HepG2 (cell line): Measurements from ENCODE around the gene HAUS5. TPM values are rescaled to one million over a fixed set of nuclear protein-coding genes. Genes with fewer than 3 reads are reported as not detected.

ENCODE experiments used
- ARNT ChIP-seq: fragments of 450-650 bp; IDR thresholded peaks from 2 replicates; pipeline ENCODE4 v1.6.1; 2017
- ARNT2 ChIP-seq: sonication (generic); formaldehyde crosslinking; IDR thresholded peaks from 2 replicates; pipeline ENCODE4 v1.8.0; 2022; ENCODE audit warnings: mild to moderate bottlenecking, low read depth, missing genetic modification reagents, moderate library complexity
- ETV5 ChIP-seq: IDR thresholded peaks from 2 replicates; pipeline ENCODE4 v1.6.1; 2018; ENCODE audit warnings: missing biosample characterization, missing genetic modification reagents, inconsistent platforms, borderline replicate concordance
- GABPB1 ChIP-seq: IDR thresholded peaks from 2 replicates; pipeline ENCODE4 v1.6.1; 2016; ENCODE audit warnings: mild to moderate bottlenecking, missing genetic modification reagents, moderate library complexity, missing compliant biosample characterization
- HOXA7 ChIP-seq: sonication (generic); formaldehyde crosslinking; IDR thresholded peaks from 2 replicates; pipeline ENCODE4 v1.8.1; 2022; ENCODE audit warnings: mild to moderate bottlenecking, missing genetic modification reagents, moderate library complexity
- RXRB ChIP-seq: IDR thresholded peaks from 2 replicates; pipeline ENCODE4 v1.6.1; 2016; ENCODE audit warnings: borderline replicate concordance, missing genetic modification reagents, missing compliant biosample characterization
- SALL1 ChIP-seq: sonication (generic); formaldehyde crosslinking; IDR thresholded peaks from 2 replicates; pipeline ENCODE4 v1.8.0; 2022; ENCODE audit warnings: mild to moderate bottlenecking, missing genetic modification reagents
- SIN3A ChIP-seq: IDR thresholded peaks from 2 replicates; pipeline ENCODE4 v1.6.1; 2011; ENCODE audit warnings: low read depth, mild to moderate bottlenecking, control low read depth, low read length, borderline replicate concordance
- SPEN ChIP-seq: sonication (generic); formaldehyde crosslinking; IDR thresholded peaks from 2 replicates; pipeline ENCODE4 v1.5.1; 2020; ENCODE audit warnings: low read depth, mild to moderate bottlenecking, missing genetic modification reagents
- ZFP36 ChIP-seq: fragments of 150-350 bp; IDR thresholded peaks from 2 replicates; pipeline ENCODE4 v1.6.1; 2018; ENCODE audit warnings: borderline replicate concordance, low read length, low read depth; ENCODE audit not compliant: partially characterized antibody
- ZNF263 ChIP-seq: sonication (generic); formaldehyde crosslinking; IDR thresholded peaks from 2 replicates; pipeline ENCODE4 v1.4.0; 2020; ENCODE audit warnings: missing genetic modification reagents
- ZNF274 ChIP-seq: sonication (generic); formaldehyde crosslinking; IDR thresholded peaks from 2 replicates; pipeline ENCODE4 v1.5.1; 2020; ENCODE audit warnings: mild to moderate bottlenecking, missing genetic modification reagents
- ZNF460 ChIP-seq: sonication (generic); formaldehyde crosslinking; IDR thresholded peaks from 2 replicates; pipeline ENCODE4 v1.5.1; 2020; ENCODE audit warnings: missing genetic modification reagents, mild to moderate bottlenecking, borderline replicate concordance
- ZNF782 ChIP-seq: sonication (generic); formaldehyde crosslinking; IDR thresholded peaks from 2 replicates; pipeline ENCODE4 v1.4.0; 2020; ENCODE audit warnings: missing genetic modification reagents, mild to moderate bottlenecking, borderline replicate concordance
- ZNF790 ChIP-seq: sonication (generic); formaldehyde crosslinking; IDR thresholded peaks from 2 replicates; pipeline ENCODE4 v1.8.0; 2022; ENCODE audit warnings: missing genetic modification reagents, mild to moderate bottlenecking, borderline replicate concordance
- polyA plus RNA-seq, 8 experiments: library from polyadenylated mRNA; depleted of rRNA in 3 of 8; stranded (reverse) in 7 of 8; unstranded in 1 of 8; fragments of >200 nt; fragmentation: Illumina TruSeq in 4 of 8; extraction: Trizol in 4 of 8; gene quantifications; 2 replicates each; pipeline versions ENCODE4 v1.2.1 to v1.2.3, GENCODE V29; 2011 to 2016; ENCODE audit warnings: low read depth in 4 of 8, missing spikeins in 1 of 8, mixed read lengths in 1 of 8; ENCODE audit not compliant: insufficient read depth in 1 of 8
- total RNA-seq, 5 experiments: library from RNA; depleted of rRNA; stranded (reverse); fragments of >200 nt; fragmentation: Illumina TruSeq; extraction: Trizol; gene quantifications; 2 replicates each; pipeline ENCODE4 v1.2.3, GENCODE V29; 2016; ENCODE audit warnings: low read depth in 1 of 5
- TF ChIP-seq, protein P1 (sequence below): sonication (generic); formaldehyde crosslinking; IDR thresholded peaks from one replicate; pipeline ENCODE4 v1.5.1; 2020; ENCODE audit warnings: mild to moderate bottlenecking, missing genetic modification reagents; ENCODE audit errors: not compliant biosample characterization
- TF ChIP-seq, protein P2 (sequence below): IDR thresholded peaks from 2 replicates; pipeline ENCODE4 v1.6.1; 2016; ENCODE audit warnings: low read depth, control low read depth

The HAUS5 gene
- total and polyA plus RNA-seq, 2 of the 13 experiments (the other 11 are each of a cell fraction or from before 2014, with no cell fraction given): 10.3 to 17.7 TPM

DNA sequence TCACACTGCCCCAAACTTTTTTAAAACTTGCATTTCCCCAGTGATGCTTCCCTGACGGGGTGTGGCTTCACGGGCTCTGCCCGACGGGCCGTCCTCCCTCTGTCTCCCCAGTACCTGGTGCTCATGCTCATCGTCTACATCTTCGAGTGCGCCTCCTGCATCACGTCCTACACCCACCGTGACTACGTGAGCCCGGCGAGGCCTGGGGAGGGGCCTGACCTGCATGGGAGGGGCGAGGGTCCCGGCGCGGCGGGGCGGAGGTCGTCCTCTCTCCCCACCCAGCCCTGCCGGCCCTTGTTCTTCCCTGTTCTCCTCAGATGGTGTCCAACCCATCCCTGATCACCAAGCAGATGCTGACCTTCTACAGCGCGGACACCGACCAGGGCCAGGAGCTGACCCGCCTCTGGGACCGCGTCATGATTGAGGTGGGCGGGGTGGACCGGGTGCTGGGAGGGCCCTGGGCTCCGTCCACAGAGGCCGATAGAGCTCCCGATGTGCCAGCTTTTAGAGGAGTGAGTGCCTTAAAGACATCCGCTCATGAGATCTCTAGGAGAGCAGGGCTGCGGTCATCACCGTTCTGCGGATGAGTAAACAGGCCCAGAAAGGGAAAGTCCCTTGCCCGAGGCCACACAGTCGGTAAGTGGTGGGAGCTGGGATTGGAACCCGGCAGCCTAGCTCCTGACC is 60.7 kb downstream of the HAUS5 start (continued):
- TF ChIP-seq, protein P1, sequence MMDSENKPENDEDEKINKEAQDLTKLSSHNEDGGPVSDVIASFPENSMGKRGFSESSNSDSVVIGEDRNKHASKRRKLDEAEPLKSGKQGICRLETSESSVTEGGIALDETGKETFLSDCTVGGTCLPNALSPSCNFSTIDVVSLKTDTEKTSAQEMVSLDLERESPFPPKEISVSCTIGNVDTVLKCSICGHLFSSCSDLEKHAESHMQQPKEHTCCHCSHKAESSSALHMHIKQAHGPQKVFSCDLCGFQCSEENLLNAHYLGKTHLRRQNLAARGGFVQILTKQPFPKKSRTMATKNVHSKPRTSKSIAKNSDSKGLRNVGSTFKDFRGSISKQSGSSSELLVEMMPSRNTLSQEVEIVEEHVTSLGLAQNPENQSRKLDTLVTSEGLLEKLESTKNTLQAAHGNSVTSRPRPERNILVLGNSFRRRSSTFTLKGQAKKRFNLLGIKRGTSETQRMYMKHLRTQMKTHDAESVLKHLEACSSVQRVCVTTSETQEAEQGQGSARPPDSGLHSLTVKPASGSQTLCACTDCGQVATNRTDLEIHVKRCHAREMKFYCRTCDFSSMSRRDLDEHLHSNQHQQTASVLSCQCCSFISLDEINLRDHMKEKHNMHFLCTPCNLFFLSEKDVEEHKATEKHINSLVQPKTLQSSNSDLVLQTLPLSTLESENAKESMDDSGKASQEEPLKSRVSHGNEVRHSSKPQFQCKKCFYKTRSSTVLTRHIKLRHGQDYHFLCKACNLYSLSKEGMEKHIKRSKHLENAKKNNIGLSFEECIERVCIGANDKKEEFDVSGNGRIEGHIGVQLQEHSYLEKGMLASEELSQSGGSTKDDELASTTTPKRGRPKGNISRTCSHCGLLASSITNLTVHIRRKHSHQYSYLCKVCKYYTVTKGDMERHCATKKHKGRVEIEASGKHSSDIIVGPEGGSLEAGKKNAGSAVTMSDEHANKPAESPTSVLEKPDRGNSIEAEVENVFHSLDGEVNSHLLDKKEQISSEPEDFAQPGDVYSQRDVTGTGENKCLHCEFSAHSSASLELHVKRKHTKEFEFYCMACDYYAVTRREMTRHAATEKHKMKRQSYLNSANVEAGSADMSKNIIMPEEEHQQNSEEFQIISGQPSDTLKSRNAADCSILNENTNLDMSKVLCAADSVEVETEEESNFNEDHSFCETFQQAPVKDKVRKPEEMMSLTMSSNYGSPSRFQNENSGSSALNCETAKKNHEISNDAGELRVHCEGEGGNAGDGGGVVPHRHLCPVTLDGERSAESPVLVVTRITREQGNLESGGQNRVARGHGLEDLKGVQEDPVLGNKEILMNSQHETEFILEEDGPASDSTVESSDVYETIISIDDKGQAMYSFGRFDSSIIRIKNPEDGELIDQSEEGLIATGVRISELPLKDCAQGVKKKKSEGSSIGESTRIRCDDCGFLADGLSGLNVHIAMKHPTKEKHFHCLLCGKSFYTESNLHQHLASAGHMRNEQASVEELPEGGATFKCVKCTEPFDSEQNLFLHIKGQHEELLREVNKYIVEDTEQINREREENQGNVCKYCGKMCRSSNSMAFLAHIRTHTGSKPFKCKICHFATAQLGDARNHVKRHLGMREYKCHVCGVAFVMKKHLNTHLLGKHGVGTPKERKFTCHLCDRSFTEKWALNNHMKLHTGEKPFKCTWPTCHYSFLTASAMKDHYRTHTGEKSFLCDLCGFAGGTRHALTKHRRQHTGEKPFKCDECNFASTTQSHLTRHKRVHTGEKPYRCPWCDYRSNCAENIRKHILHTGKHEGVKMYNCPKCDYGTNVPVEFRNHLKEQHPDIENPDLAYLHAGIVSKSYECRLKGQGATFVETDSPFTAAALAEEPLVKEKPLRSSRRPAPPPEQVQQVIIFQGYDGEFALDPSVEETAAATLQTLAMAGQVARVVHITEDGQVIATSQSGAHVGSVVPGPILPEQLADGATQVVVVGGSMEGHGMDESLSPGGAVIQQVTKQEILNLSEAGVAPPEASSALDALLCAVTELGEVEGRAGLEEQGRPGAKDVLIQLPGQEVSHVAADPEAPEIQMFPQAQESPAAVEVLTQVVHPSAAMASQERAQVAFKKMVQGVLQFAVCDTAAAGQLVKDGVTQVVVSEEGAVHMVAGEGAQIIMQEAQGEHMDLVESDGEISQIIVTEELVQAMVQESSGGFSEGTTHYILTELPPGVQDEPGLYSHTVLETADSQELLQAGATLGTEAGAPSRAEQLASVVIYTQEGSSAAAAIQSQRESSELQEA (CRISPR knock-in tag): no peak
- TF ChIP-seq ETV5 (CRISPR knock-in tag) (no peak), HOXA7 (CRISPR knock-in tag) (no peak), ZNF782 (CRISPR knock-in tag) (no peak), ZNF263 (CRISPR knock-in tag) (peak; percentile 92), GABPB1 (CRISPR knock-in tag) (peak; percentile 49; the same call in 1 of the 2 replicates), ZNF790 (CRISPR knock-in tag) (no peak), SIN3A (peak; percentile 36; the same call in 1 of the 2 replicates), RXRB (CRISPR knock-in tag) (no peak), ARNT2 (CRISPR knock-in tag) (no peak), SPEN (CRISPR knock-in tag) (peak; percentile 53; the same call in 1 of the 2 replicates), ZNF460 (CRISPR knock-in tag) (no peak; the same call in 1 of the 2 replicates), SALL1 (CRISPR knock-in tag) (peak; percentile 39; the same call in 1 of the 2 replicates), ARNT (no peak), ZNF274 (CRISPR knock-in tag) (peak; percentile 39; the same call in 1 of the 2 replicates), ZFP36 (no peak)
- TF ChIP-seq, protein P2, sequence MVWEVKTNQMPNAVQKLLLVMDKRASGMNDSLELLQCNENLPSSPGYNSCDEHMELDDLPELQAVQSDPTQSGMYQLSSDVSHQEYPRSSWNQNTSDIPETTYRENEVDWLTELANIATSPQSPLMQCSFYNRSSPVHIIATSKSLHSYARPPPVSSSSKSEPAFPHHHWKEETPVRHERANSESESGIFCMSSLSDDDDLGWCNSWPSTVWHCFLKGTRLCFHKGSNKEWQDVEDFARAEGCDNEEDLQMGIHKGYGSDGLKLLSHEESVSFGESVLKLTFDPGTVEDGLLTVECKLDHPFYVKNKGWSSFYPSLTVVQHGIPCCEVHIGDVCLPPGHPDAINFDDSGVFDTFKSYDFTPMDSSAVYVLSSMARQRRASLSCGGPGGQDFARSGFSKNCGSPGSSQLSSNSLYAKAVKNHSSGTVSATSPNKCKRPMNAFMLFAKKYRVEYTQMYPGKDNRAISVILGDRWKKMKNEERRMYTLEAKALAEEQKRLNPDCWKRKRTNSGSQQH: no peak
